Cardiac fibroblast (primary cell): ENCODE measurements around the gene UBA1.

Experiments
- DNase-seq, 2 donors: peaks; one replicate each; pipeline versions ENCODE4 v3.0.0 to v3.0.0-alpha.2; 2010; ENCODE audit warnings: low read depth in 2 of 2
- H3K4me3 ChIP-seq, 2 donors: replicated peaks in 1 of 2; 1 replicate in 1 of 2; 2 replicates in 1 of 2; pipeline ENCODE4 v1.5.1; 2011; ENCODE audit warnings: low read depth in 2 of 2, low read length in 2 of 2, mild to moderate bottlenecking in 2 of 2, moderate library complexity in 1 of 2
- CTCF ChIP-seq: IDR thresholded peaks from one replicate; pipeline ENCODE4 v1.5.1; 2011; ENCODE audit warnings: low read depth, mild to moderate bottlenecking, low read length, inconsistent platforms

UBA1 gene

GRCh38 chrX:47193475-47194193, at the start of gene UBA1:
Gene UBA1, plus strand, starts transcription at chrX:47193829. Its CDS starts 4,974 bp downstream, at chrX:47198803.
- TF ChIP-seq CTCF = peak; percentile 54
- DNase-seq = peak; percentile 95
- peak within 1 kb of the TSS; percentile 76 to 82 for H3K4me3 ChIP-seq

GRCh38 chrX:47143894-47144625, 49.6 kb upstream of the UBA1 start:
- TF ChIP-seq CTCF = no peak
- H3K4me3 ChIP-seq = peak overlapping the region; percentile 75 to 77
- peak in 1 of 2 donors; percentile 45 for DNase-seq

- peak; percentile 96 for DNase-seq
- peak; percentile 59 for TF ChIP-seq CTCF
- peak within 1 kb of the TSS; percentile 75 to 77 for H3K4me3 ChIP-seq
These were observed 48.8 kb upstream of the UBA1 start, which contains the start of the genes NDUFB11 and RBM10 for GRCh38 chrX:47144626-47145394. Gene NDUFB11, minus strand, starts transcription at chrX:47144702. Its CDS starts 23 bp downstream, at chrX:47144679. Gene RBM10, plus strand, starts transcription at chrX:47145221. Its CDS starts 2,261 bp downstream, at chrX:47147482.

GRCh38 chrX:47145395-47146120, 48.1 kb upstream of the UBA1 start:
- TF ChIP-seq CTCF = no peak
- DNase-seq = no peak
- H3K4me3 ChIP-seq = peak overlapping the region; percentile 75 to 77

- DNase-seq = no peak
- no peak for TF ChIP-seq CTCF
- peak overlapping the region; percentile 75 to 77 for H3K4me3 ChIP-seq
These were observed 47.3 kb upstream of the UBA1 start for GRCh38 chrX:47146121-47146935.
